ENCODE data around the gene UBR4.

Gene UBR4

GRCh38 chr1:19070891-19071621 is 139.0 kb downstream of the UBR4 start:
- peak overlapping the region; percentile 99 for H3K27ac ChIP-seq
- POLR2A ChIA-PET (ENCODE audit: low non-redundant PET), result no interaction called here
- CTCF ChIA-PET, result interaction anchor here (0.6 to 0.7 kb wide), 2 partner anchors 12 to 390 kb away, joined by 3 to 5 read pairs; no protein-coding TSS in a partner anchor
- TF ChIP-seq CTCF (conservative IDR thresholded peaks at IDR 0.05; ENCODE audit: low read depth), result no peak
- no peak for DNase-seq (ENCODE audit: low spot score)

DNA sequence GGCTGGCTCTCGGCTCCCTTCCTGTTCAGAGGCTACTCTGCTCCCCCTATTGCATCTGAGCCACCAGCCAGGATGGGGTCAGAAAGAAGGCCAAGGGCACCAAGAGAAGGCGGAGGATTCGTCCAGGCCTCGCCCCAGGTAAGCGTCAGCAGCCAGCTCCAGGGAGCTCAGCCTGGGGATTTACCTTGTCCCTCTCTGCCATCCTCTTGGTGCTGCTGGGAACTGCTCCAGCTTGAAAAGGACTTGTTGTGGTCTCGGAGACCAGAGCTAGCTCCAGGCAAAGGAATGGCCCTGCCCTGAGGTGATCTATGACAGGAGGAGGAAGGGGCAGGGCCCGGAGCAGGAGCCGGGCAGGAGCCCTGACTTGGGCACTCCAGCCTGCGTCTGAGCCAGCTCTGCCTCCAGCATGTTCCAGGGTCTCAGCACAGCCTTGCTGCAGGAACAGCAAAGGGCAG is 139.8 kb downstream of the UBR4 start:
- H3K27ac ChIP-seq, result peak overlapping the region; percentile 99
- no peak for DNase-seq (ENCODE audit: low spot score)
- TF ChIP-seq CTCF (conservative IDR thresholded peaks at IDR 0.05; ENCODE audit: low read depth), result no peak
- POLR2A ChIA-PET (ENCODE audit: low non-redundant PET), result interaction anchor here (0.6 kb wide), 1 partner anchor 1627 kb away, joined by 3 read pairs; no protein-coding TSS in a partner anchor
- CTCF ChIA-PET, result no interaction called here

GRCh38 chr1:19068639-19069276 is 141.3 kb downstream of the UBR4 start:
- no peak for DNase-seq (ENCODE audit: low spot score)
- H3K27ac ChIP-seq, result peak overlapping the region; percentile 99
- ChIA-PET CTCF (interaction anchor here (0.8 kb wide), 1 partner anchor 185 kb away, joined by 3 read pairs; no protein-coding TSS in a partner anchor), POLR2A (ENCODE audit: low non-redundant PET) (no interaction called here)
- no peak for TF ChIP-seq CTCF (conservative IDR thresholded peaks at IDR 0.05; ENCODE audit: low read depth)

DNA sequence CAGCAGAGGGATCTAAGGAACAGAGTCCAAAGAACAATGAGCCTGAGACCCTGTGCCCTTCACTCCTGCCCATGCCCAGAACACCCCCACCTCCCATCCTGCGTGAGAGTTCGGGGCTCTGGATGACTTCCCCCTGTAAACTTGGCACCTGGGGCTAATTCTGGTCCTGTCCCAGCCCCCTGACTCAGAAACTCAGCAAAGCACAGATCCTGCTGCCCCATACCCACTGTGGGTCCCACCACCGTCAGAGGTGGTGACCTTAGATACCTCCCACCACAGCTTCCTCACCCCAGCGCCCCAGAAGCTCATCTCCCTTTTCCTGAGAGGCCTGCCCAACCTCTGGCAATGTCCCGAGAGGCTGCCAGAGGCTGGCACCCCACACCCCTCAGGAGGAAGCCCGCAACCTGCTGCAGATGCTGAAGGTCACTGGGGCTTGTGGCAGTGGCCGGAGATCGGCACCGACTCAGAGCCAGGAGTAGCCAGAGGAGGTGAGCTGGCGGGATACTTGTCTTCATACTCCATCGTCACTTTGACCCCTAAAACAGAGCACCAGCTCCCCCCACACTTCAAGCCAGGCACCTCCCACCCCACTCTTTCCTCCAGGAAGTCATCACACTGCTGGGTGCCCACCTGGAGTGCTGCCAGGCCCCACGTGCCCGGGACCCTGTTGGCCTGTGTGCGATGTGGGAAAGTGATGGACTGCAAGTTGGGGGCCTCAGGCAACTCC is 142.0 kb downstream of the UBR4 start:
- TF ChIP-seq CTCF (conservative IDR thresholded peaks at IDR 0.05; ENCODE audit: low read depth), result no peak
- CTCF ChIA-PET, result interaction anchor here (0.8 kb wide), 1 partner anchor 184 kb away, joined by 3 read pairs; no protein-coding TSS in a partner anchor
- H3K27ac ChIP-seq, result peak overlapping the region; percentile 85

DNA sequence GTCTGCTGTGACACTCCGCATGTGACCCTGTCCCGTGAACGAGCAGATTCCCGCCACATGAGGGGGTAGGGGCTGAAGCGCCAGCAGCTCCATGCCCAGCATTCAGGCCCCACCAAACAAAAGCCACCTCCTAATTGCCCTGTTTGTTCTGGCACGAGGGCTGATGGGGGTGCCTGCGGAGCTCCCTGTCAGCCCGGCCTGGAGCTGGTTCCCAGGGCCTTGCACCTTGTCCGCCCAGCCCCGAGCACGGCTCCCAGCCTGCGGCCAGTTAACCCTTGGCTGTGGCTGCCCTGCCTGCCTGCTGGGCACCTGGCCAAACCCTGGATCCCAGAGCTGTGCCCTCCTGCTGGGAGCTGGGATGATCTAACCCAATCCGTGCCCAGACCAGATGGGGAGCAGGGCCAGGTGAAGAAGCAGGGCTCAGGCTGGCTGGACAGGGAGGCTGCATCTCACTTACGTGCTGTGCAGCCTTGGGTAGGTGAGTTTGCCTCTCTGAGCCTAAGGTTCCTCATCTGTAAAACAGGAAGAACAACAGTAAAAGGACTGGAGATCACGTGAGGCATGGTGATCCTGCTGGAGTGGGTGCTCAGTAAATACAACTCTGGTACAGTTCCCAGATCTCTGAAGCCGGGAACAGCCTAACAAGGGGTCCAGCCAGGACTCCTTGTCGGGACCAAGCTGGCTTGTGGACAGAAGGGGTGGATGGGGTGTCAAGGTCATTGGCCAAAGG is 142.7 kb downstream of the UBR4 start:
- ChIA-PET POLR2A (ENCODE audit: low non-redundant PET) (no interaction called here), CTCF (no interaction called here)
- no peak for TF ChIP-seq CTCF (conservative IDR thresholded peaks at IDR 0.05; ENCODE audit: low read depth)
- peak overlapping the region; percentile 85 for H3K27ac ChIP-seq
- no peak for DNase-seq (ENCODE audit: low spot score)

More for the DNA sequence above, 142.0 kb downstream of the UBR4 start:
- POLR2A ChIA-PET (ENCODE audit: low non-redundant PET), result no interaction called here
- DNase-seq (ENCODE audit: low spot score), result no peak

DNA sequence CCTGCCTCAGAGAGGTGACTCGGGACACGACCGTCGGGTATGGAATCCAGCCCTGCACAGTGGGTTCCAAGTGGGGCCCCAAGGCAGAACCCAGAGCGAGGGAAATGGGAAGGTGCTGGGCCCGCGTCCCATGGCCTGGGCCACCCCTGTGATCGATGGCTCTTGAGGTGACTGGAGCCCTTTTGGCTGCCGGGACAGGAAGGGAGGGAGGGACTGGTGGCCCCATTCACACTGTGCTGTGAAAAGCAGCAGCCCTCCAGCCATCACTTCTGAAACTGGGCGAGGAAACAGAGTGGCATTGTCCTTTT is 143.2 kb downstream of the UBR4 start:
- no peak for DNase-seq (ENCODE audit: low spot score)
- TF ChIP-seq CTCF (conservative IDR thresholded peaks at IDR 0.05; ENCODE audit: low read depth), result no peak
- ChIA-PET POLR2A (ENCODE audit: low non-redundant PET) (no interaction called here), CTCF (no interaction called here)
- peak overlapping the region; percentile 85 for H3K27ac ChIP-seq
